DMS 273 (cell line): ENCODE measurements around the gene RAD51B.
A peak's percentile ranks its signal among the peaks of the same experiment; 100 is the strongest.

Experiments
- DNase-seq: peaks from one replicate; lab custom pipeline; 2025; ENCODE audit not compliant: unreplicated experiment; lab: John Stamatoyannopoulos, UW

Gene RAD51B

GRCh38 chr14:67833403-67833802 lies 13.8 kb downstream of the RAD51B start:
- DNase-seq = no peak

GRCh38 chr14:67835596-67835995 lies 16.0 kb downstream of the RAD51B start:
- no peak for DNase-seq

GRCh38 chr14:67837011-67837624 lies 17.5 kb downstream of the RAD51B start:
- peak; percentile 85 for DNase-seq

- DNase-seq = no peak
These were observed 26.5 kb downstream of the RAD51B start for GRCh38 chr14:67846029-67846610.

- no peak for DNase-seq
These were observed 30.7 kb downstream of the RAD51B start for GRCh38 chr14:67850066-67850830.

GRCh38 chr14:67851785-67852410 lies 32.3 kb downstream of the RAD51B start:
- no peak for DNase-seq

- DNase-seq = no peak
These were observed 33.5 kb downstream of the RAD51B start for GRCh38 chr14:67852926-67853604.

- DNase-seq = no peak
These were observed 34.1 kb downstream of the RAD51B start for GRCh38 chr14:67853715-67854114.

GRCh38 chr14:67856827-67857226 lies 37.2 kb downstream of the RAD51B start:
- no peak for DNase-seq

GRCh38 chr14:67857778-67858350 lies 38.3 kb downstream of the RAD51B start:
- DNase-seq = no peak

GRCh38 chr14:67859169-67859749 lies 39.7 kb downstream of the RAD51B start:
- DNase-seq = no peak

GRCh38 chr14:67863223-67863622 lies 43.6 kb downstream of the RAD51B start:
- DNase-seq = no peak

GRCh38 chr14:67875175-67876006 lies 55.8 kb downstream of the RAD51B start:
- DNase-seq = no peak

GRCh38 chr14:67879026-67879425 lies 59.4 kb downstream of the RAD51B start:
- DNase-seq = no peak

- DNase-seq = no peak
These were observed 61.6 kb downstream of the RAD51B start for GRCh38 chr14:67881225-67881624.

- no peak for DNase-seq
These were observed 63.5 kb downstream of the RAD51B start for GRCh38 chr14:67882986-67883555.

- DNase-seq = peak; percentile 43
These were observed 64.1 kb downstream of the RAD51B start for GRCh38 chr14:67883717-67884116.

GRCh38 chr14:67886191-67886590 lies 66.6 kb downstream of the RAD51B start:
- DNase-seq = no peak

GRCh38 chr14:67887478-67887877 lies 67.9 kb downstream of the RAD51B start:
- DNase-seq = no peak
